8988T (cell line): ENCODE data around the gene HIP1.
"Not testable (repeated sequence)": the region's sequence is repeated elsewhere in the genome, so short reads cannot be mapped to it uniquely, and the experiment has no call there.

Experiments used
- DNase-seq: peaks from one replicate; pipeline ENCODE4 v3.0.0; 2011

The HIP1 gene

DNA sequence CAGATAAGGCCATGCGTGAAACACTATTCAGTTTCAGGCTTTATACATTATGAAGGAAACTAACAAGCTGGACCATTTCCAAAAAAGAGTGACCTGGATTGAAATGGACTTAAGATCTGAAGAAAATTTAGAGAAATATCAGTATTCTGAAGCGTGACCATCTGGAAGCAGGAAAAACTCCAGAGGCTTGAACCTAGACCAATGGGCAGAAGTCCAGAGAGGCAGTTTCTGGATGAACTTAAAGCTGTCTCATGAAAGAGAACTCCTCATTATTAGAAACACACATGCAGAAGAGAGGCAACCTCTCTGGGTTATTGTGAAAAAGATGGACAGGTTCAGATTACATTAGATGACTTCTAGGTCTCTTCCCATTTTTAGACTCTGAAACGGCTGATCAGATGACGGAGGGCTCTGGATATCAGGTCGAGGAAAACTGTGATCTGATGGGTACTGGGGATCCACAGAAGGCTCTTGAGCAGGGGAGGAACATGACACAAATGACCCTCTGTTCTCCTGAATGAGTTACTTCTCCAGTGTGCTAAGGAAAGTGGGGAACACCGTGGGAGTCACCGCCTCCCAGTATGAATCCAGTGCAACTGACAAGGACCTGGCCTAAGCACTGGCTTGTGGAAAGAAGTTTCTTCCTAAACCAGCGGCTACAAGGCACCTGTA, 130.2 kb downstream of the HIP1 start:
- DNase-seq, result no peak

DNA sequence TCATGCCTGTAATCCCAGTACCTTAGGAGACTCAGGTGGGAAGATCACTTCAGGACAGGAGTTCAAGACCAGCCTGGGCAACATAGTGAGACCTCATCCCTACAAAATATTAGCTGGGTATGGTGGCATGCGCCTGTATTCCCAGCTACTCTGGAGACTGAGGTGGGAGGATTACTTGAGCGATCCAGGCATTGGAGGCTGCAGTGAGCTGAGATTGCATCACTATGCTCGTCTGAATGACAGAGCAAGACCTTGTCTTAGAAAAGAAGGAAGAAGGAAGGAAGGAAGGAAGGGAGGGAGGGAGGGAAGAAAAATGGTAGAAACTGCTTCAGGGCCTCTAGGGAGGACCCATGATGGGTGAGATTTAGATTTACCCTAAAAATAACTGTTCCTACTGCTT, 134.3 kb downstream of the HIP1 start:
- DNase-seq, result no peak

DNA sequence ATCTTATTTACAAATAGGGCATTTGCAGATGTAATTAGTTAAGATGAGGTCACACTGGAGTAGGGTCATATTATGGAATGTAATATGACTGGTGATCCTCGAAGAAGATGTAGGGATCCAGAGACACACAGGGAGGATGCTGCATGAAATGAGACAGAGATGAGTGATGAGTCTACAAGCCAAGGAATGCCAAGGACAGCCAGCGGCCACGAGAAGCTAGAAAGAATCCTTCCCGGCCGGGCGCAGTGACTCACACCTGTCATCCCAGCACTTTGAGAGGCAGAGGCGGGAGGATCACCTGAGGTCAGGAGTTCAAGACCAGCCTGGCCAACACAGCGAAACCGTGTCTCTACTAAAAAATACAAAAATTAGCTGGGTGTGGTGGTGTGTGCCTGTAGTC, 135.9 kb downstream of the HIP1 start:
- not testable (repeated sequence) for DNase-seq

DNA sequence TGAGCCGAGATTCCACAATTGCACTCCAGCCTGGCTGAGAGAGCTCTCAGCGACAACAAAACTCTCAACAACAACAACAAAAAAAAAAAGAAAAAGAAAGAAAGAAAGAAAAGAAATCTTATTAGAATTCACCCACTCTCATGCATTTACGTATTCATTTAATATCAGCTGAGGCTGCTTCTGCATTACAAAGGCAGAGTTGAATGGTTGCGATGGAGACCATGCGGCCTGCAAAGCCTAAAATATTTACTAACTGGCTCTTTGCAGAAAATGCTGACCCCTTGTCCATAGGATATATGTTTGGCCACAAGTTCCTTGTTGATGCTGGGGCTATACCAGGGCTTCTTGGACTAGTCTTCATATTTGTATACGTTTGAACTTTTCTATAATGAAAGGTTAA, 137.2 kb downstream of the HIP1 start:
- DNase-seq, result no peak

DNA sequence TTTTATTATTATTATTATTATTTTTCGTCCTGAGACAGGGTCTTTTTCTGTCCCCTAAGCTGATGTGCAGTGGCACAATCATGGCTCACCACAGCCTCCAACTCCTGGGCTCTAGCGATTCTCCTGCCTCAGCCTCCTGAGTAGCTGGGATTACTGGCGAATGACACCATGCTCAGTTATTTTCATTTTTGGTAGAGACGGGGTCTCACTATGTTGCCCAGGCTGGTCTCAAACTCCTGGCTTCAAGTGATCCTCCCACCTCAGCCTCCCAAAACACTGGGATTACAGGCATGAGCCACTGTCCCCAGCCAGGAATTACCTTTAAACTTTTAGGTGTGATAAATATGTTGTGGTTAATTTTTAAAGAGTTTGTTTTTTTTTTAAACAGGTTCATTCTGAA, 138.0 kb downstream of the HIP1 start:
- not testable (repeated sequence) for DNase-seq

DNA sequence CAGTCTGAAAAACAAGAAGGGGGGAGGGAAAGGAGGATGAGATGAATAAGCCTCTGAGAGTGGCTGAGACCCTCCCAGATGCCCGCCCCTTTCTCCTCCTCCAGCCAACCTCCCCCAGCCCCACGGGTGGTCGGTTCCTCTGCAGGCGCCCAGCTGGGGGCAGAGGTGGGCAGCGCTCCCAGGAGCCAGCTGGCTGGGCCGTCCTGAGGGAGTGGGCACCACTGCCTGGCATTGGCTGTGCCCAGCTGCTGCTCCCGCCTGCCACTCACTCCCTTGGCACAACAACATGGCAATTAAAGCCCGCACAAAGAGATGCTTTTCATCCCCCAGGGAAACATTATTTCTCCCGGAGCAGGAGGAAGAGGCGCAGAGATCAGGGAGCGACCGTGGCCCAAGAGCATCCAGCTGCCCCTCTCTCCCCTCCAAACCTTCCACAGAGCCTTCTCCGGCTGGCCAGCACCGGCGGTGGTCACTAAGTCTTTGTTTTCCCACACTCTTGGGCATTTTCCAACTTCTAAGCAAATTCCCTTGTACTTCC, 139.4 kb downstream of the HIP1 start:
- DNase-seq, result no peak

DNA sequence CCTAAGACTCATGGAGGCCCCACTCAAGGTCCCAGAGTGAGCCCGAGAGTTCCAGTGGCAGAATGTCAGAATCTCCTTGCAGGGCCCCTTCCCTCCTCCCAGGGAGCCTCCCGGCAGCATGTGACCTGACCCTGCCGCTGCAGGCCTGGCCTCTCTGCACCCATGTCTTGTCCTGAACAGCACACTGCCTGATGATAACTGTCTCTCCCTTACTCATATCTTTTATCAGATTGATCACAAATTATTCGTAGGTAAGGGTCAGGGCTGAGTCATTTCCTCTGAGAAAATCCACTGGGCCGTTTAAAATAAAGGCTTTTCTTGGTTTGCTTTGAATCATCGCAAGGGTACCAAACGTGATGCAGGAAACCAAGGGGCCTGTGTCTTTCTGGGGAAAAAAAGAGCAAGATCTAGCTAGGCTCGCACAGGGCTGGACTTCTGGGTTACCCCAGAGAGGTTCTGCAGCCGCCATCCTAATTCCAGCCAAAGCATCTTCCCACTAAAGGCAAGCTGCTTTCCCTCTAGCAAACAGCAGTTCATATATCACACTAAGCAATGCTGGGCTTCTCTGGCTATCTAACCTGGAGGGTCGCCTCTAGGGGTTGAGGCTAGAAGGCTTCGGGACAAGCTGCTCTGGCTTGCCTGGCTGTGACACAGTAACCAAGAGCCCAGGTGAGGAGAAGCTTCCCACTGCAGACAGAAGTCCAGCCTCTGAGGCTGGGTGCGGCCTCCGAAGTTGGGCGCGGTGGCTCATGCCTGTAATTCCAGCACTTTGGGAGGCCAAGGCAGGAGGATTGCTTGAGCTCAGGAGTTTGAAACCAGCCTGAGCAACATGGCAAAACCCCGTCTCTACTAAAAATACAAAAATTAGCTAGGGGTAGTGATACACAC, 141.8 kb downstream of the HIP1 start:
- DNase-seq, result no peak

DNA sequence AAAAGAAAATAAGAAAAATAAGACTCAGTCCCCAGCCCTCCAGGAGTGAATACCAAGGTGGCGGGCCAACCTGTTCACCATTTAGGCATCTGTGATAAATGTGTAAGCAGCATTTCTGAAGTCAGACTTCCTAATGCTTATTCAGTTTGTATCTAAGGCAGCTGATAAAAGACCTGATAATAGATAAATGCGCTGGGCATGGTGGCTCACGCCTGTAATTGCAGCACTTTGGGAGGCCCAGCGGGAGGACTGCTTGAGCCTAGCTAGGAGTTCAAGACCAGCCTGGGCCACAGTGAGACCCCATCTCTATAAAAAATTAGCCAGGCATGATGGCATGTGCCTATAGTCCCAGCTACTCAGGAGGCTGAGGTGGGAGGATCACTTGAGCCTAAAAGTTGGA, 143.0 kb downstream of the HIP1 start:
- DNase-seq, result no peak

DNA sequence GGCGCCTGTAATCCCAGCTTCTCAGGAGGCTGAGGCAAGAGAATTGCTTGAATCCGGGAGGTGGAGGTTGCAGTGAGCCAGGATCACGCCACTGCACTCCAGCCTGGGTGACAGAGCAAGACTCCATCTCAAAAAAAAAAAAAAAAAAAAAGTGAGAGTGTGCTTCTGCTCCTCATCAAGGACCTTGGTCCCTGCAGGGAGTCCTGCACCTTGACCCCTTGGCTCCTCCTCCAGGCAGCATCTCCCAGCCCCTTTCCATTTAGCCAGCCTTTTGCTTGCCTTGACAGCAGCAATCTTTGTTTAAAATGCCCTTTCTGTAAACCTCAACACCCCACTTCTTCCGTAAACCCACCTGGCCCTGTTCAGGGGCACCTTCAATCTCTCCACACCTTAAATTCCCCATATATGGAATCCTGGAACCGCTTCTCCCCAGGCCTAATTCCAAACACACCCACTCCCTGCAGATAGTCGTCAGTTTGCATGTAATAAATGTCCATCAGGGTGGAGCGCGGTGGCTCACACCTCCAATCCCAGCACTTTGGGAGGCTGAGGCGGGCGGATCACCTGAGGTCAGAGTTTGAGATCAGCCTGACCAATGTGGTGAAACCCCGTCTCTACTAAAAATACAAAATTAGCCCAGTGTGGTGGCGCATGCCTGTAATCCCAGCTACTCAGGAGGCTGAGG, 145.1 kb downstream of the HIP1 start:
- DNase-seq, result not testable (repeated sequence)

DNA sequence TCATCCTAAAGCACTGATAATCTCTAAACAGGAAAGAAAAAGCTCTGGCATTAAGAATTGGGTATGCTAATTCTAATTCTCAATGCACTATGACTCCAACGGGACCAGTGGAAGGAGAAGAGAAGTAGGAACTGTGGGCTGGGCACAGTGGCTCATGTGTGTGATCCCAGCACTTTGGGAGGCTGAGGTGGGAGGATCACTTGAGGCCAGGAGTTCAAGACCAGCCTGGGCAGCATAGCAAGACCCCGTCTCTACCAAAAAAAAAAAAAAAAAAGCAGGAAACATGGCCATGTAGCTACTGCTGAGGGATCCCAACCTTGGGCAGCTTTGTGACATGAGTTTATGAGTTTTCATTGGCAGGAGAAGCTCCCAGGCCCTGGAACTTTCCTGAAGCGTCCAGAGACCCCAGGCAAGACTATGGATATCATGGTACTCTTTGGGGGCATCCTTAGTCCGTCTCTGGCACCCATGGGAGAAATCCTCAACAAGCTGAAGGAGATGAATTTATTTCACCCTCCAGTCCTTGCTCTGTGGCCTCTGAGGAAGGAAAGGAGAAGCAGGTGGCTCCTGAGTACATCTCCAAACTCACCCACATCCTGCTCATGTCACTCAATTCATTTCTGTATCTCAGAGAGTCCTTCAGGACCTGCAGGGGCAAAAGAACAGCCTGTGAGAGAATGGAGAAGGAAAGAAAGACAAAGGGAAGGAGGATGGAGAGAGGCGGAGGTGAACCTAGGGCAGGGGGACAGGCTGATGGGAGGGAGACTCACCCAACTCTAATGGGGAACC, 147.1 kb downstream of the HIP1 start:
- no peak for DNase-seq

DNA sequence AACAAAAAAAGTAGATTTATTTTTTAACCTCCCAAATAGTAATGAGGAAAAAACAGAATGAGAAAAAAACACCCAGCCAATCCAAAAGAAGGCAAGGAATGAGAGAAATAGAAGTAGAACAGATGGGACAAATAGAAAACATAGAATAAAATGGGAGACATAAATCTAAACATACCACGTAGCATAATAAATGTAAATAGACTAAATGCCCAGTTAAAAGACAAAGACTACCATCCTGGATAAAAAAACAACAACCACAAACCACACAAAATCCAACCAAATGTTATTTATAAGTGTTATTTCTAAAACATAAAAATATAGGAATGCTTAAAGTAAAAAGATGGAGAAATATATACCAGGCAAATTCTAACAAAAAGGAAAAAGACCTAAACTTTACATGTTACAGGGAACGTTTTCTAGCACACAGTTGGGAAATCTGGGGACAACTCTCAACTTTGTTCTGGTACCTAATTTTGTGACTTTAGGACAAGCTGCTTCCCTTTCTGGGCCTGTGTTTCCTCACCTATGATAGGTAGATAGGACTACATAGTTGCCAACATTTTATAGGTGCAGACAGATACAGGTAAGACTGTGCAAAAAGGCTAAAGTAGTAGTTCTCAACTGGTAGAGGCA, 148.3 kb downstream of the HIP1 start:
- no peak for DNase-seq

DNA sequence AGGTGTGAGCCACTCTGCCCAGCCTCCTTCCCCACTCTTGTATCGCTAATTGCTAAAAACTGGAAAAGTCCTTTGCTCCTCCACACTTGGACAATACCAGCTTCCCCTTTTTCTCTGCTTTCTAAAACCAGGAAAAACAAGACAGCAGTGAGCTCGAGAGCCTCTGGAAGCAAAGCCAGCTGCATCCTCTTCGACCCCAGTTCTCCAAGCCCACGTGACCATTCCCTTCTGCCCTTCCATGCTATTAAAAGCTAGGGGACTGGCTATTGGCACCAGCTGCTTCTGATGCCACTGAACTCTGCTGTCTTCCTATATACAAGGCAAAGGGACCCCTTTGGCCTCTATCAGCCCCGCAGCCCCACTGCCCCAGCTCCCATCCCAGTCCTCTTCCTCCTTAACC, 154.4 kb downstream of the HIP1 start:
- no peak for DNase-seq

DNA sequence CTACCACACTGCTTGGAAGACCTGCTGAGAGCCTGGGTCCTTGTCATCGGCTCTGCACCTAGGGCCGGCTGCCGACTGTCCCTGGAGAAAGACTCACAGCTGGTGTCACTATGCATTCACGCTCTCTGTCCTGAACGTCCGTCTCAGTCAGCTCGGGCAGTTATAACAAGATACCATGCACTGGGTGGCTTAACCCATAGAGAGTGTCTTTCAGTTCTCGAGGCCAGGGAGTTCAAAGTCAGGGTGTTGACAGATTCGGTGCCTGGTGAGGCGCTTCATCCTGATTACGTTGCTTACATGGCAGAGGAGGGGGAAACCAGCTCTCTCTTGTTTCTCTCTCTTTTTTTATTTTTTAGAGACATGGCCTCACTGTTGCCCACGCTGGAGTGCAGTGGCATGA, 155.5 kb downstream of the HIP1 start:
- DNase-seq, result no peak

DNA sequence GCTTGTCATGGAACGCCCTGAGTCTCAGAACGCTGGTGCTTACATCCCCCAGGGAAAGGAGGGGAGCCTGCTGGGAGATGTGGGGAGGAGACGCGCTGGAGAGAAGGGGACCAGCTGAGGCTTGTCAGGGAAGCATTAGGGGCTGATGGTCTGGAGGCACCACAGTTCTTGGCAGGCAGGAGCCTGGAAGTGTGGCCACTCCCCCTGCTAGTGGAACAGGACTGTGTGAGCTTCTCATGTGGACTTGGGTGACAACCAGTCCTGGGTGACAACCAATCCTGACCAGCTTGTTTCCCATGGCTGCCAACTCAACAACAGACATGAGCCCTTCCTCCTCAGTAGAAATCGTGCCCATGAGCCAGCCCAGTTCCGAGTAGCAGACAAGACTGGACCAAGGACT, 158.8 kb downstream of the HIP1 start:
- no peak for DNase-seq

DNA sequence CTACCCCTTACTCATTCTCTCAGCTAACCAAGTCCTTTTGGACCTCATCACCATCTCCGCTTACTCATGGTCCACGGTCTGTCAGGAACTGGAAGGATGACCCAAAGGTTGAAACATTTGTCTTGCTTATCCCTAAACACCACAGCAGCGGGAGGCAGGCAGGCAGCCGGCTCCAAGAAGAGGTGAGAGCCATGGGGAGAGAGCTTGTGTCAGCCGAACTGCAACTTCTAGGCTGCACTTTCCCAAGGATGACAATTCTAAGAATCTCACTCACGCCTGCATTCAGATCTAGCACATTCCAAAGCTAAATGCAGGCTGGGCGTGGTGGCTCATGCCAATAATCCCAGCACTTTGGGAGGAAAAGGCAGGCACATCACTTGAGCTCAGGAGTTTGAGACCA, 160.7 kb downstream of the HIP1 start:
- DNase-seq, result no peak

DNA sequence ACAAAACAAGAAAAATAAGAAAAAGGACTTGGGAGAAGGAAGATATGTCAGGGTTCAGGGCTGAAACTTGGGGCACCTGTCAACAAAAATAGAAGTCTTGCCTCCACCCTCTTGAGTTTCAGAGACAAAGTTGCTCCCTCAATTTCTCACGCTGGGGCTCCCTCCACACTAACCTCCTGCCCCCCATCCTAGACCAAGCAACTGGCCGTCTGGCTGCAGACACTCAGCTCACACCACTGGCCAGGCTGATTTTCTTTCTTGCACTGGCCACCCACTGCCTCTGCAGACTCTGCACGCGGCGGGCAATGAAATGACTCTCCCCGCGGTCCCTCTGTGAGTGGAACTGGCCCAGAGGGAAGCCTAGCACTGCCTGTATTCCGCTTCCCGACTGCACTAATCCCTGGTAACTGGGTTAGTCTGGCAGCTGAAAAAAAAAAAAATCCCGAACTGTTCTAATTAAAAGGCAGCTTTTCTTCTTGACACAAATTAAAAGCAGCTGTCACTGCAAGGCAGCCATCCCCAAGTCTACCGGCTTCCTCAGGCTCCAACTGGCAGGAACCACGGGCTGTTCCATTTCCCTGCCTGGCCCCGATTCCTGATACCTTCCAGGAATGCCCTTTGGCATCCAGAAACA, 163.1 kb downstream of the HIP1 start:
- no peak for DNase-seq

DNA sequence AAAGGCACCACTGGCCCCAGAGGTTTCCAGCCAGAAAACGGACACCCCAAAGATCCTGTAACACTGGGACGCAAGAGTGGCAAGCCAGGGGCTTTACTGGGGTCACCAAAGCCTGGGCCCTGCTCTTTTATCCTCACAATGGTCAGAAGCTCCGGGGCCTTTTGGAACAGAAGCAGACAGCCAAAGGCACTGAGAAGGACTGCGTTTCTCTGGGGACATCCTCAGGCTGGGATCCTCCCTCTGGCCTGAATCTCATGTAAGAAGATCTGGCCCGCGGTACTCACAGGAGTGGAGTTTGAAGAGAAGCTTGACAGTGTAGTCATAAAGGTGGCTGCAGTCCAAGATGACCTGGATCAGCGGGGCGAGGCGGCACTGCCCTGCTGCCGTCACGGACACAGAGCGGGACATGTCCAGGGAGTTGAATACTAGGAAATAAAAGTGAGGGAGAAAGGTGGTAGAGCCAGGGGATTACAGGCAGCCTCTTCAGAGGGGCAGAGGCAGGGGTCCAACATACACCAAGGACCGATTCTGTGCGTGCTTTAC, 165.2 kb downstream of the HIP1 start:
- no peak for DNase-seq

DNA sequence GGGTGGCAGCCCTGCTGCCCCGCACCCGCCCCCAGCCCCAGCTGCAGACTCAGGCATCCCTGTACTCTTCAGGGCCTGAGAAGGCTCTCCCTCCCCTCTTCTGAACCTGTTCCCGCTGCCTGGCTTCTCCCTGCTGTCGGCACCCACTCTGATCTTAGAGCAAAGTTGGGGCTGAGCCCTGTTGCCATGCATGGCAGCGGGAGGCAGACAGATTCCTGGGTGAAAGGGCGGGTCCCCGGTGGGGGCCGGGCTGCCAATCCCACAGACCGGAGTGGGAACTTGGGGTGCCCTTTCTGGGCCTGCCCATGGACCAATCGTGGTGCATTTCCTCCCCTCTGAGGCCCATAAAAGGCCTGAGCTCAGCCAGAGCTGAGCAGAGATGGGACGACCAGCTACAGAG, 165.9 kb downstream of the HIP1 start:
- DNase-seq, result no peak

DNA sequence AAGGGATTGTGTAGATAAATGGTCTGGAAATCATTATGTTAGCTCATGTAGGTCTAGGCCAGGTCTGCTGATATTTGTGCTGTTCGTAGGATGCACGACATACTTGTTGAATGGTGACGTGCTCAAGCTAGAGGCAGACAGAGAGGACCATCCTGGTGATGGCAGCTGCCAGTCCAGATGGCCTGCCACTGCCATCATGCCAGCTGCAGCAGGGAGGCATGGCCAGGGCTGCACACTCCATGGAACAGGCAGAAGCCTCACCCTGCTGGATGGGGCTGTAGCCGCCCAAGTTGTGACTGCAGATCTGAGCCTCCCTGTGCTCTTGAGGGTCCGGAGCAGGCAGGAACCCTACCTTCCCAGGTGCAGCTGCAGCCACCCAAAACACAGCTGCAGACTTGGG, 166.3 kb downstream of the HIP1 start:
- DNase-seq, result no peak

DNA sequence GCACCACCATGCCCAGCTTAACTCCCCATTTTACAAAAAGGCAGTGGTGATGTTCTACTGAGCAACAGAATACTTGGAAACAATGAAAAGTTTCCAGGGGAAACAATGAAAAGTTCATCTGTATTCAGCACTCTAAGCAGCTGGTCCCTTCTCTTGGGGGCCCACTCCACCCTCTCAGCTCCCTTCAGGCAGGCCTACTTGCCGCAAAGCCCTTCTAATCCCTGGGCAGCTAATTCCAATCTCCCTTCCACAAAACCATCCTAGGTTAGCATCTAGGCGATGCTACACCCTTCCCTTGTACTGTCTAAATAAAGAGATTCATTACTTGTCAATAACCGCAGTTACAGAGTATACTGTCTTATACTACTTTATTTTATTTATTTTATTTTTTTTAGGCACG, 167.5 kb downstream of the HIP1 start:
- DNase-seq, result no peak

DNA sequence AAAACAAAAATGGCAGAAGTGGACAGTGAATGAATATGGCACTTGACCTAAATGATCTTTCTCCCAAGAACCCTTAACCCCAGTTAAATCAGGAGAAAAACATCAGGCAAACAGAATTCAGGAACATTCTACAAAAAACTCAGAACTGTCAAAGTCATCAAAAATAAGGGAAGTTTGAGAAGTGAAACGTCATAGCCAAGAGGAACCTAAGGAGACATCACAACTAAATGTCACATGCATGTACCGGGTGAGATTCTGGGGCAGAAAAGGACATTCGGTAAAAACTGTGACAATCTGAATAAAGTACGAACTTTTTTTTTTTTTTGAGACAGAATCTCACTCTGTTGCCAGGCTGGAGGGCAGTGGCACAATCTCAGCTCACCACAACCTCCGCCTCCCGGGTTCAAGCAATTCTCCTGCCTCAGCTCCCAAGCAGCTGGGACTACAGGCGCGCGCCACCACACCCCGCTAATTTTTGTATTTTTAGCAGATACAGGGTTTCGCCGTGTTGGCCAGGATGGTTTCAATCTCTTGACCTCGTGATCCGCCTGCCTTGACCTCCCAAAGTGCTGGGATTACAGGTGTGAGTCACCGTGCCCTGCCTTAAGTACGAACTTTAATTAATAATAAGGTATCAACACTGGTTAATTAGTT, 169.0 kb downstream of the HIP1 start:
- not testable (repeated sequence) for DNase-seq
